CD4-positive, alpha-beta T cell (primary cell): ENCODE results near the gene GOLPH3. TPM values are rescaled to one million over a fixed set of nuclear protein-coding genes. Genes with fewer than 3 reads are reported as not detected.

ENCODE experiments used
- ATAC-seq: fragments of 200-7000 bp; cut with Tn5 transposase; one replicate; pipeline ENCODE4 v1.10.0; 2022; ENCODE audit warnings: mild to moderate bottlenecking; ENCODE audit not compliant: poor library complexity
- CTCF ChIA-PET: fragments of 350-600 bp; sonication (Branson Sonifier 250); formaldehyde crosslinking; loops from one replicate; lab custom pipeline; 2021; ENCODE audit warnings: antibody characterized with exemption, inconsistent platforms; lab: Charles Lee
- POLR2A ChIA-PET: fragments of 350-600 bp; sonication (Branson Sonifier 250); formaldehyde crosslinking; loops from one replicate; lab custom pipeline; 2021; ENCODE audit warnings: antibody characterized with exemption, inconsistent platforms; lab: Charles Lee
- DNase-seq, 14 experiments: peaks; one replicate each; pipeline ENCODE4 v3.0.0-alpha.2; 2013 to 2020; ENCODE audit warnings: mixed read lengths in 2 of 14
- H3K27ac ChIP-seq, 2 donors: one replicate each; pipeline versions ENCODE4 v1.5.1 to v1.7.0; 2013; ENCODE audit warnings: low read length in 2 of 2, low read depth in 1 of 2, mild to moderate bottlenecking in 1 of 2
- H3K27me3 ChIP-seq, 2 experiments: 1 replicate in 1 of 2; 2 replicates in 1 of 2; pipeline versions ENCODE4 v1.6.1 to v1.7.0; 2013; ENCODE audit warnings: low read length in 2 of 2, control low read depth in 1 of 2, mild to moderate bottlenecking in 1 of 2, moderate library complexity in 1 of 2; ENCODE audit not compliant: insufficient read depth in 2 of 2, control insufficient read depth in 1 of 2
- H3K36me3 ChIP-seq: one replicate; pipeline ENCODE4 v1.6.1; 2013; ENCODE audit warnings: low read length, control low read depth; ENCODE audit not compliant: insufficient read depth
- H3K4me1 ChIP-seq: one replicate; pipeline ENCODE4 v1.6.1; 2013; ENCODE audit warnings: low read length, control low read depth; ENCODE audit not compliant: insufficient read depth
- H3K4me3 ChIP-seq: one replicate; pipeline ENCODE4 v1.5.1; 2013; ENCODE audit warnings: mild to moderate bottlenecking, low read length, moderate library complexity
- H3K9me3 ChIP-seq, 2 experiments: 1 replicate in 1 of 2; 2 replicates in 1 of 2; pipeline versions ENCODE4 v1.6.1 to v1.7.0; 2013; ENCODE audit warnings: low read length in 2 of 2, mild to moderate bottlenecking in 2 of 2, control low read depth in 1 of 2, moderate library complexity in 1 of 2; ENCODE audit not compliant: control insufficient read depth in 1 of 2, insufficient read depth in 1 of 2
- H3K27ac Mint-ChIP-seq: one replicate; pipeline ENCODE4 v1.8.0; 2020; ENCODE audit warnings: mixed read lengths
- H3K27me3 Mint-ChIP-seq: one replicate; pipeline ENCODE4 v1.8.0; 2021; ENCODE audit warnings: mixed read lengths
- H3K36me3 Mint-ChIP-seq: one replicate; pipeline ENCODE4 v1.8.0; 2021; ENCODE audit warnings: low read depth, mixed read lengths
- H3K4me1 Mint-ChIP-seq: one replicate; pipeline ENCODE4 v1.8.0; 2021; ENCODE audit warnings: low read depth, mixed read lengths
- H3K4me3 Mint-ChIP-seq: one replicate; pipeline ENCODE4 v1.8.0; 2020; ENCODE audit warnings: mild to moderate bottlenecking, mixed read lengths
- H3K9me3 Mint-ChIP-seq: one replicate; pipeline ENCODE4 v1.8.0; 2020; ENCODE audit warnings: mixed read lengths
- intact Hi-C, 2 experiments: fragments of 100-400 bp; cut with DNase I in 1 of 2; cut with micrococcal nuclease in 1 of 2; formaldehyde crosslinking; loops; one replicate each; pipeline versions ENCODE4 v1.15.1 to v1.9.0; 2023 to 2025; cut with DNase I, micrococcal nuclease
- total RNA-seq, 174 experiments: library from RNA in 2 of 174; stranded (reverse) in 2 of 174; gene quantifications; one replicate each; pipeline ENCODE4 v1.2.3 and lab custom pipeline; 2021 to 2026
- TF ChIP-seq, protein P1 (sequence below): fragments of 200-600 bp; IDR thresholded peaks from one replicate; pipeline ENCODE4 v1.8.0; 2022; ENCODE audit warnings: antibody characterized with exemption, mild to moderate bottlenecking

GOLPH3 gene
- total RNA-seq, 2 experiments from 2014 or later, result 52.0 to 55.4 TPM

- intact Hi-C loops, result loop anchor here (1.0 to 10.0 kb wide), 6 partner anchors 222 to 546 kb away; no protein-coding TSS in a partner anchor
- Histone ChIP-seq H3K27me3 (no peaks in the 10 kb centered on the region), H3K4me1 (no peaks in the 10 kb centered on the region), H3K36me3 (no peaks in the 10 kb centered on the region), H3K4me3 (no peak overlapping the region), H3K9me3 (no peaks in the 10 kb centered on the region), H3K27ac (no peak overlapping the region)
- H3K27me3 Mint-ChIP-seq, result no peaks in the 10 kb centered on the region
- ChIA-PET POLR2A (interaction anchor here (0.6 to 1.1 kb wide), 6 partner anchors 16 to 545 kb away, joined by 3 to 5 read pairs (median 4); partner anchors contain the start of genes C5orf22 and DROSHA), CTCF (interaction anchor here (0.5 to 1.7 kb wide), 9 partner anchors 14 to 667 kb away, joined by 3 to 5 read pairs (median 3); no protein-coding TSS in a partner anchor)
- DNase-seq (peak in 12 of 14 experiments; percentile 9 to 61 (median 30)), ATAC-seq (peak; percentile 56)
- no peak overlapping the region for H3K4me3 Mint-ChIP-seq
- no peaks in the 10 kb centered on the region for H3K36me3 Mint-ChIP-seq
- H3K4me1 Mint-ChIP-seq, result no peaks in the 10 kb centered on the region
- H3K9me3 Mint-ChIP-seq, result no peaks in the 10 kb centered on the region
- TF ChIP-seq, protein P1, sequence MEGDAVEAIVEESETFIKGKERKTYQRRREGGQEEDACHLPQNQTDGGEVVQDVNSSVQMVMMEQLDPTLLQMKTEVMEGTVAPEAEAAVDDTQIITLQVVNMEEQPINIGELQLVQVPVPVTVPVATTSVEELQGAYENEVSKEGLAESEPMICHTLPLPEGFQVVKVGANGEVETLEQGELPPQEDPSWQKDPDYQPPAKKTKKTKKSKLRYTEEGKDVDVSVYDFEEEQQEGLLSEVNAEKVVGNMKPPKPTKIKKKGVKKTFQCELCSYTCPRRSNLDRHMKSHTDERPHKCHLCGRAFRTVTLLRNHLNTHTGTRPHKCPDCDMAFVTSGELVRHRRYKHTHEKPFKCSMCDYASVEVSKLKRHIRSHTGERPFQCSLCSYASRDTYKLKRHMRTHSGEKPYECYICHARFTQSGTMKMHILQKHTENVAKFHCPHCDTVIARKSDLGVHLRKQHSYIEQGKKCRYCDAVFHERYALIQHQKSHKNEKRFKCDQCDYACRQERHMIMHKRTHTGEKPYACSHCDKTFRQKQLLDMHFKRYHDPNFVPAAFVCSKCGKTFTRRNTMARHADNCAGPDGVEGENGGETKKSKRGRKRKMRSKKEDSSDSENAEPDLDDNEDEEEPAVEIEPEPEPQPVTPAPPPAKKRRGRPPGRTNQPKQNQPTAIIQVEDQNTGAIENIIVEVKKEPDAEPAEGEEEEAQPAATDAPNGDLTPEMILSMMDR, result peak; percentile 78
- no peak overlapping the region for H3K27ac Mint-ChIP-seq
Observed at GRCh38 chr5:32076699-32077695, 97.1 kb downstream of the GOLPH3 start.

Other genes with a start within 250 kb of the GOLPH3 start
- 10 to 100 TPM; 15.9 to 18.3 TPM for gene MTMR12, start 138.6 kb upstream of the GOLPH3 start, total RNA-seq